Dendritic cell treated with granulocyte-macrophage colony-stimulating factor and Interleukin-4, amounts not matched to agents 40 ng/mL and 50 ng/mL, for 4 days (primary cell): ENCODE measurements around the gene NPR3.

Source experiments
- H3K27ac Mint-ChIP-seq: one replicate; pipeline ENCODE4 v1.8.0; 2022; ENCODE audit warnings: mild to moderate bottlenecking, mixed read lengths
- H3K27me3 Mint-ChIP-seq: one replicate; pipeline ENCODE4 v1.8.0; 2022; ENCODE audit warnings: mild to moderate bottlenecking, mixed read lengths
- H3K36me3 Mint-ChIP-seq: one replicate; pipeline ENCODE4 v1.8.0; 2022; ENCODE audit warnings: low read depth, mixed read lengths
- H3K4me1 Mint-ChIP-seq: one replicate; pipeline ENCODE4 v1.8.0; 2022; ENCODE audit warnings: low read depth, mixed read lengths
- H3K4me3 Mint-ChIP-seq: one replicate; pipeline ENCODE4 v1.8.0; 2022; ENCODE audit warnings: mild to moderate bottlenecking, moderate library complexity, mixed read lengths
- H3K9me3 Mint-ChIP-seq: one replicate; pipeline ENCODE4 v1.8.0; 2022; ENCODE audit warnings: mixed read lengths
- intact Hi-C: fragments of 100-400 bp; cut with micrococcal nuclease; formaldehyde crosslinking; loops from one replicate; pipeline ENCODE4 v1.15.0; 2022

The NPR3 gene

GRCh38 chr5:32692036-32692746 lies 18.9 kb upstream of the NPR3 start:
- Mint-ChIP-seq H3K27me3 (peaks cover 3% of the 10 kb centered on the region), H3K4me3 (no peak overlapping the region), H3K4me1 (no peaks in the 10 kb centered on the region), H3K9me3 (no peaks in the 10 kb centered on the region), H3K27ac (no peak overlapping the region), H3K36me3 (no peaks in the 10 kb centered on the region)
- intact Hi-C loops: no loop called here

GRCh38 chr5:32703957-32704356 lies 7.2 kb upstream of the NPR3 start:
- Mint-ChIP-seq H3K27me3 (peaks cover 9% of the 10 kb centered on the region), H3K36me3 (no peaks in the 10 kb centered on the region), H3K4me1 (peaks cover 4% of the 10 kb centered on the region), H3K27ac (no peak overlapping the region), H3K4me3 (no peak overlapping the region), H3K9me3 (peaks cover 9% of the 10 kb centered on the region)
- intact Hi-C loops: no loop called here

- intact Hi-C loops: no loop called here
- no peak overlapping the region for H3K4me3 Mint-ChIP-seq
- no peaks in the 10 kb centered on the region for H3K9me3 Mint-ChIP-seq
- H3K36me3 Mint-ChIP-seq: no peaks in the 10 kb centered on the region
- peaks cover 43% of the 10 kb centered on the region for H3K27me3 Mint-ChIP-seq
- no peak overlapping the region for H3K27ac Mint-ChIP-seq
- peaks cover 40% of the 10 kb centered on the region for H3K4me1 Mint-ChIP-seq
Observed at GRCh38 chr5:32707418-32707997, 3.6 kb upstream of the NPR3 start.

GRCh38 chr5:32708949-32709348 lies 2.2 kb upstream of the NPR3 start:
- Mint-ChIP-seq H3K36me3 (no peaks in the 10 kb centered on the region), H3K27ac (no peak overlapping the region), H3K9me3 (no peaks in the 10 kb centered on the region), H3K4me1 (peaks cover 54% of the 10 kb centered on the region), H3K27me3 (peaks cover 57% of the 10 kb centered on the region), H3K4me3 (no peak overlapping the region)
- intact Hi-C loops: loop anchor here (1.0 kb wide), 1 partner anchor 671 kb away; no protein-coding TSS in a partner anchor

- Mint-ChIP-seq H3K27me3 (peaks cover 66% of the 10 kb centered on the region), H3K4me3 (peak overlapping the region; percentile 76), H3K36me3 (no peaks in the 10 kb centered on the region), H3K4me1 (peaks cover 57% of the 10 kb centered on the region), H3K27ac (no peak overlapping the region), H3K9me3 (no peaks in the 10 kb centered on the region)
- intact Hi-C loops: loop anchor here (1.0 to 10.0 kb wide), 3 partner anchors 545 to 713 kb away; no protein-coding TSS in a partner anchor
Observed at GRCh38 chr5:32709750-32710549, 1.2 kb upstream of the NPR3 start.

GRCh38 chr5:32711362-32711680 lies 200 bp downstream of the NPR3 start:
- H3K4me1 Mint-ChIP-seq: peaks cover 57% of the 10 kb centered on the region
- H3K4me3 Mint-ChIP-seq: peak overlapping the region; percentile 32
- H3K36me3 Mint-ChIP-seq: no peaks in the 10 kb centered on the region
- no peak overlapping the region for H3K27ac Mint-ChIP-seq
- intact Hi-C loops: loop anchor here (2.0 to 10.0 kb wide), 2 partner anchors 543 to 711 kb away; no protein-coding TSS in a partner anchor
- H3K27me3 Mint-ChIP-seq: peaks cover 75% of the 10 kb centered on the region
- H3K9me3 Mint-ChIP-seq: no peaks in the 10 kb centered on the region

- Mint-ChIP-seq H3K36me3 (no peaks in the 10 kb centered on the region), H3K4me3 (peak overlapping the region; percentile 32), H3K9me3 (no peaks in the 10 kb centered on the region), H3K4me1 (peaks cover 57% of the 10 kb centered on the region), H3K27me3 (peaks cover 75% of the 10 kb centered on the region), H3K27ac (no peak overlapping the region)
- intact Hi-C loops: loop anchor here (2.0 to 10.0 kb wide), 2 partner anchors 543 to 711 kb away; no protein-coding TSS in a partner anchor
Observed at GRCh38 chr5:32711681-32712480, 760 bp downstream of the NPR3 start.

GRCh38 chr5:32712481-32713360 lies 1.6 kb downstream of the NPR3 start:
- H3K27ac Mint-ChIP-seq: no peak overlapping the region
- no peaks in the 10 kb centered on the region for H3K36me3 Mint-ChIP-seq
- H3K9me3 Mint-ChIP-seq: no peaks in the 10 kb centered on the region
- peaks cover 71% of the 10 kb centered on the region for H3K27me3 Mint-ChIP-seq
- intact Hi-C loops: loop anchor here (10.0 kb wide), 1 partner anchor 542 kb away; no protein-coding TSS in a partner anchor
- H3K4me3 Mint-ChIP-seq: peak overlapping the region; percentile 37
- H3K4me1 Mint-ChIP-seq: peaks cover 57% of the 10 kb centered on the region

GRCh38 chr5:32713361-32713769 lies 2.2 kb downstream of the NPR3 start:
- Mint-ChIP-seq H3K4me1 (peaks cover 57% of the 10 kb centered on the region), H3K36me3 (no peaks in the 10 kb centered on the region), H3K9me3 (no peaks in the 10 kb centered on the region), H3K27ac (no peak overlapping the region), H3K4me3 (peak overlapping the region; percentile 28), H3K27me3 (peaks cover 71% of the 10 kb centered on the region)
- intact Hi-C loops: loop anchor here (10.0 kb wide), 1 partner anchor 541 kb away; no protein-coding TSS in a partner anchor

GRCh38 chr5:32713770-32714381 lies 2.8 kb downstream of the NPR3 start:
- intact Hi-C loops: loop anchor here (10.0 kb wide), 1 partner anchor 541 kb away; no protein-coding TSS in a partner anchor
- H3K27ac Mint-ChIP-seq: no peak overlapping the region
- H3K4me1 Mint-ChIP-seq: peaks cover 53% of the 10 kb centered on the region
- H3K4me3 Mint-ChIP-seq: peak overlapping the region; percentile 54
- H3K36me3 Mint-ChIP-seq: no peaks in the 10 kb centered on the region
- H3K9me3 Mint-ChIP-seq: peaks cover 2% of the 10 kb centered on the region
- peaks cover 66% of the 10 kb centered on the region for H3K27me3 Mint-ChIP-seq

GRCh38 chr5:32714836-32715235 lies 3.7 kb downstream of the NPR3 start:
- Mint-ChIP-seq H3K4me3 (no peak overlapping the region), H3K27ac (no peak overlapping the region), H3K9me3 (peaks cover 8% of the 10 kb centered on the region), H3K4me1 (peaks cover 44% of the 10 kb centered on the region), H3K36me3 (no peaks in the 10 kb centered on the region), H3K27me3 (peaks cover 58% of the 10 kb centered on the region)
- intact Hi-C loops: loop anchor here (10.0 kb wide), 1 partner anchor 540 kb away; no protein-coding TSS in a partner anchor

- H3K36me3 Mint-ChIP-seq: no peaks in the 10 kb centered on the region
- peaks cover 8% of the 10 kb centered on the region for H3K9me3 Mint-ChIP-seq
- H3K4me1 Mint-ChIP-seq: peaks cover 3% of the 10 kb centered on the region
- H3K4me3 Mint-ChIP-seq: no peak overlapping the region
- H3K27me3 Mint-ChIP-seq: peaks cover 5% of the 10 kb centered on the region
- intact Hi-C loops: no loop called here
- no peak overlapping the region for H3K27ac Mint-ChIP-seq
Observed at GRCh38 chr5:32720300-32720699, 9.2 kb downstream of the NPR3 start.
